ENCODE measurements around the gene WWC1. TPM values are rescaled to one million over a fixed set of nuclear protein-coding genes. Genes with fewer than 3 reads are reported as not detected.
"Not testable (repeated sequence)": the region's sequence is repeated elsewhere in the genome, so short reads cannot be mapped to it uniquely, and the experiment has no call there.

The WWC1 gene
- polyA plus RNA-seq, 5 donors = 59.1 to 113 (median 88.5) TPM

GRCh38 chr5:168328814-168329213, 37.4 kb downstream of the WWC1 start:
- DNase-seq = peak in 1 of 2 donors; percentile 61

- DNase-seq = no peak
Observed at GRCh38 chr5:168329302-168329701, 37.9 kb downstream of the WWC1 start.

DNA sequence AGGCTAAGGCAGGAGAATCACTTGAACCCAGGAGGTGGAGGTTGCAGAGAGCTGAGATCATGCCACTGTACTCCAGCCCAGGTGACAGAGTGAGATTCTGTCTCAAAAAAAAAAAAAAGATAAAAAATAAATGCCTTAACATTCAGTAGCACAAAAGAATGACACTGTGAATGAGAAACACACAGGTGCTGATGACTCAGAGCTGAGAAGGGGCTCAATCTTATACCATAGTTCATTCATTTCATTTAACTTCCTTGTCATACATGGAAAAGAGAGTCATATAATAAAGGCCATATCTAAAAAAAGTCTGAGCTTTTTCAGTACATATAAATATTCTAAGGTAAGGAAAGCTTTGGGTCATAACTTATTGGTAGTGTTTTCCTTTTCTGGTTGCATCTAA, 40.6 kb downstream of the WWC1 start:
- no peak for DNase-seq

- no peak for DNase-seq
Observed at GRCh38 chr5:168334280-168334679, 42.8 kb downstream of the WWC1 start.

DNA sequence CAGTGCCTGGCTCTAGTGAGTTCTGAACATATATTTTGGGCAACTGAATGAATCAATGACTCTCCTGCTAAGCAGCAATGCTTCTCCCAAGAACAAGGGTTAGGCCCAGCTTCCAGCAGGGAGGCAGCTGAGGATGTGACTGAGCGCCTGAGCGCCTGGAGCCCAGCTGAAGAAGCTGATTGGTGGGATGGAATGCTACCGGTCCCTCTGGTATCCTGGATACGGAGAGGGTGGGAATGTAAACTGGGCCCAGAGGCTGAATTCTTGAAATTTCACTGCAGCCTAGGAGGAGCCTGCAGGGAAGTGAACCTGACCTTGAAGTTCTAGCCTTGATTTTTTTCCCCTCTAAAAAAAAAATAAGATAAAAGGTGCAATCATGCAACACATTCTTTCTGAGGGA, 43.2 kb downstream of the WWC1 start:
- DNase-seq = no peak

- DNase-seq = no peak
Observed at GRCh38 chr5:168337361-168337760, 45.9 kb downstream of the WWC1 start.

DNA sequence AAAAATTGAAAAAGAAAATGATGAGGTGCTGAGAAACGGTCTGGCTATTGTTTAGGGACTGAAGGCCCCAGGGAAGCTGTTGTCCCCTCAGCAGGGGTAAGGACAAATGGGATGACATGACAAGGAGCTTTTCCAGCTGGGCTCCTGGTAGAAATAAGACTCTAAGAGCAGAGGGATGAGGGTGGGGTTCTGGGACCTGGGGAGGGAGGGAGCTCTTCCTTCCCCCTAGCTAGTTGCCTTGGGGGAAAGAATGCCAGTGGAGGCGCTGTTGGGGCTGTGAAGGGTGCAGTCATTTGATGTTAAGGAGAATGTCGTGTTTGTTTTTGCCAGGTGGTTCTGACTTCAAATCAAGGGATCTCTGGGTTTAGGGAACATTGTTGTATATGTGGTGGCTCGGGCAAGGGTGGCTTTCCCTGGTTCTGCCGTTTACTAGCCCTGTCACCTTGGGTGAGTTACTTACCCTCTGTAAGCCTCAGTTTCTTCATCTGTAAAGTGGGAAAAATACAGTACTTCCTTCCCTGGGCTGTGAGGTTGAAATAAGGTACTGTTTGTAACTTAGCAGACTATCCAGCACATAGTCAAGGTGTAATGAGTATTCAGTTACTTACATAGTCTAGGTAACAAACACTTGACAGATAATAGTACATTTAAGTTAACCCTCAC, 47.8 kb downstream of the WWC1 start:
- peak in 1 of 2 donors; percentile 69 for DNase-seq

DNA sequence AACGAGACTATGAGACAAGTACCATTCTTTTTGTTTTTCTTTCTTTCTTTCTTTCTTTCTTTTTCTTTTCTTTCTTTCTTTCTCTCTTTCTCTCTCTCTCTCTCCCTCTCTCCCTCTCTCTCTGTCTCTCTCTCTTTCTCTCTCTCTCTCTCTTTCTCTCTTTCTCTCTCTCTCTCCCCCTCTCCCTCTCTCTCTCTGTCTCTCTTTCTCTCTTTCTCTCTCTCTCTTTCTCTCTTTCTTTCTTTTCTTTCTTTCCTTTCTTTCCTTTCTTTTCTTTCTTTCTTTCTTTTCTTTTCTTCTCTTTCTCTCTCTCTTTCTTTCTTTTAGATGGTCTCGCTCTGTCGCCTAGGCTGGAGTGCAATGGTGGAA, 48.3 kb downstream of the WWC1 start:
- DNase-seq = not testable (repeated sequence)

DNA sequence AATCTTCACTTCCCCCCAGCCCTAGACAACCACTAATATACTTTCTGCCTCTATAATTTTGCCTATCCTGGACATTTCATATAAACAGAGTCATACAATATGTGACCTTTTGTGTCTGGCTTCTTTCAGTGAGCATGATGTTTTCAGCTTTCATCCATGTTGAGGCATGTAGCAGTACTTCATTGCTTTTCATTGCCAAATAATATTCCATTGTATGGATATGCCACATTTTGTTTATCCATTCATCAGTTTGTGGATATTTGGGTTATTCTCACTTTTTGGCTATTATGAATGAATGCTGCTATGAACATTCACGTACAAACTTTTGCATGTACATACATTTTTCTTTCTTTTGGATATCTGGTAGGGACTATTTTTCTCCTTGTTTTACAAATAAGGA, 49.0 kb downstream of the WWC1 start:
- no peak for DNase-seq

DNA sequence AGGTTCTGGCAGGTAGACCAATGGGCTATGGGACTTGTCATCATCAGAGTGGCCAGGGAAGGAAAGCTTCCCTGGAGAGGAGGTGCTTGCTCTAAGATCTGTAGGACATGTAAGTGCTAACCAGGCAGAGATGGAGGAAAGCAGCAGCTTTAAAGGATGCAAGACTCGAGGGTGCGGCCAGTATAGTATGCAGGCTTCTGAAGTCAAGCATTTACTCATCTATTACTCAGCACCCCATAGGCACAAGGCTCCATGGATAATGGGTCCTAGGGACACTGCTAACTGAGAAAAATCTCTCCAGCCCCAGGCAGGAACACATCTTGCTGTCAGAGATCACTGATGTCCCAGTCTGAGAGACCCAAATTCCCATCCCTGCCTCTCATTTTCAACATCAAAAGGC, 49.7 kb downstream of the WWC1 start:
- DNase-seq = no peak

DNA sequence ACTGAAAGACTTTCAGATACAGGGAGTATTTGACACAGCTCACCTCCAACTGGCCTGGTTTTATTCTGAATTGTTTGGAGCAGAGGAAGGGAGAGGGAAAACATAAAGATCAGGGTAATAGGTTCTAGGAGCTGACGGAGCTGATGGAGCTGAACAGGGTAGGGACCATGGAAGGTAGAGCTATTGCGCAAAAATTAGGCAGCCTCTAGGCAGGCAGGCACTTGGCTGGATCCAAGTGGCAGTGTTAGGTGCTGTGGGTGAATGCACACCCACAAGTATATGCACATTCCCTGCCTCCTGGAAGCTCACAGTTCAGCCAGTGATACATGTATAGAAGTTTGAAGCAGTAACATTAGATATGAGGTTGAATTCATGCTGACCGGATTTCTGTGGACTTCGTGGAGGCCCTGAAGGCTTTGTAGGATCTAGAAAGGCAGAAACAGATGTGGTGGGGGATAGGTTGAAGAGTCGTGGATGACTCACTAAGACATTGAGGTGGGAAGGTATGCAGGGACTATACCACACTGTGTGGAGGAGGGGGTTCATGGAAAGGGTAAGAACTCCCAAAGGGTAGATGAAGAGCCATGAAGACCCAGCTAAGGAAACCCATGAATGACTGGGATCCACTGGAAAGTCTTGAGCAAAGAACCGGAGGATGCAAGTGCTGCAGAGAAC, 50.8 kb downstream of the WWC1 start:
- DNase-seq = no peak

GRCh38 chr5:168342985-168343384, 51.5 kb downstream of the WWC1 start:
- no peak for DNase-seq

DNA sequence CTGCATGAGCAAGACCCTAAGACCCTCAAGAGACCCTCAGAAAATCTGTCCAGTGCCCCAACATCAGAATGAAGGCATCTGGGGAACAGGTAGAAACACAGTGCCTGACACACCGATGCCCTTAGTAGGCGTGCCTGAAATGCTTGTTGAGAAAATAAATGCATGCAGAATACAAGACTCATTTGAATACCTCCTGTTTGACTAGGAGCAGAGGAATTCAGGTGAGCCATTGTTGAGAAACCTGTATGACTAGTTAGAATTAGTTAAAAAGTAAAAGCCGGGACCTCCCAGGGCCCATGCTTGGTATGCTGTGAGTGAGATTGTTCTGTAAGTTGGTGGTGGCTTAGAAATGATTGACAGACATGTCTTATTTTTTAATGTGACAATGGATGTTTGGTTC, 55.0 kb downstream of the WWC1 start:
- DNase-seq = peak in 1 of 2 donors; percentile 39

DNA sequence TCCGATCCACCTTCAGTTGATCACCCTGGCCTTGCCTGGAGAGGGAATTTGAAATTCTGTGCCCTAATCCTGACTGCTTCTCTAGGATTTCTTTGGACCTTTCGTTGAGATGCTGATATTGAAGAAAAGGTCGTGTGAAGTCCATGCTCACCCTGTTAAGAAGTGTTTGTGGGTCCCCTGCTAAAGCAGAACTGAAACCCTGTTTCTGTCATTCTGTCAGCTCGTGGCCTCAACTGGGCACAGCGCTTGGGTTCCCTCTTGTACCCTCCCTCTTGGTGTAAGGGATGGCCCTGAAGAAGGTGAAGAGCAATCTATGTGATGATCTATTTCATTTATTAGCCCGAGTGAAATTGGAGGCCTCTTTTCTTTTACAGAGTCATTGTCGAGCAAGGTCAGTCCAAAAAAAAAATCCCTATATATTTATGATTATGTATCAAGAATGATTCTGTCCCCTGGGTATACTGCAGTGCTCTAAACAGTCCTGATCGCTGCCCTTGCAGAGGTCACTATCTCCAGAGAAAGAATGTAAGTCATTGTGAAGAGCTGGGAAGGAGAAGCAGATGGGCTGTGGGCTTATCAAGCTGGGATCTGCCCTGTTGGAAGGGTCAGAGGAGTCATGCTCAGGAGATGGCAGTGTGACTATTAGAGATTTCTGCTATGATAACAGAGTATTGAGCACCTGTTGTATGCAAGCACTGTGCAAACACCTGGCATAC, 56.1 kb downstream of the WWC1 start:
- DNase-seq = no peak

DNA sequence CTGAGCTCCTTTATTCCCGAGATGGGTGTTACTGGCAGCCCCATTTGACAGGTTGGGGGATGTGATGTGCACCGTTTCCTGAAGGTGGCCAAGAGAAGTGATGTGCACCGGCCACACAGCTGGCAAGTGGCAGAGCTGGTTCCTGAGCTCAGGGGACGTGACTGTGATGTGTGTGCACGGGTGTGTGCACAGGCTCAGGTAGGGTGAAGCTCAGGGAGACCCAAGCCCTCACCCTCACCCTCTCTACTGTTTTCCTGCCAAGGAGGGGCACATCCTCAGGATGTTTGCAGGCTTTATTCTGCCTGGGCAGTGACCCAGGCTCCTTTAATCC, 56.6 kb downstream of the WWC1 start:
- DNase-seq = no peak

GRCh38 chr5:168350315-168350714, 58.9 kb downstream of the WWC1 start:
- no peak for DNase-seq

GRCh38 chr5:168353216-168353957, 61.9 kb downstream of the WWC1 start:
- no peak for DNase-seq

DNA sequence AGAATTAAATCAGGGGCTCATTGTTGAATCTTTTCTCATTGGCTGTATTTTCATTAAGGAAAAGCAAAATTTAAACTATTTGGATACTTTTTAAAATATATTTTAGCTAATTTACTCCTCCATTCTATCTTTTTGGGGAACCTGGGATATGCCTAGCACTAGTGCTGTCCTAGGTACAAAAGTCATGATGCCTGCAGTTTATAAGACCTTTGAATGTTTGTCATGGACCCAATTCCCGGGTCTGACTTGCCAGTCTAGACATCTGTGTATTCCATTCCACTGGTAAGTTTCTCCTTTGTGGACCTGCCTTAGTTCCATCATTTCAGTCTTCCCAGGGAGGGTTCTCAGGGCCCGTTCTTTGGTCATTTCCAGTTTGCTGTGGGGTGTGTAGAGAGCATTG, 63.0 kb downstream of the WWC1 start:
- DNase-seq = no peak

DNA sequence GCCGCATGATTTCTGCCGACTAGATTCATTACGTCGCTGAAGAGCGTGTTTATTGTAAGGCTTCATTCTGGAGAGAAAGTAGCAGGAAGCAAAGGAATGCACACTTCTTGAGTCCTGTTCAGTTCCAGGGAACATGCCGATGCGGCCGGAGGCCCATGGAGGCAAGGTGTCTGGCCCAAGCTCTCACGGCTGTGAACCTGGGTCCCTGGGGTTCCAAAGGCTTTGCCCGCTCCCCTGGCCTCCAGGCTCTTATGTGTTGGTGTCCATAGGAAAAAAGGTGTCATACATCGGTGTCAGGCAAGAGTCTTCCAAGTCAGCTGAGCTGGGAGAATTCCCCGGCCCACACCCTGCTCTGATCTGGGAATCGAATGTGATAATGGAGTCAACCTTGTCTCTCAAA, 64.7 kb downstream of the WWC1 start:
- DNase-seq = no peak

DNA sequence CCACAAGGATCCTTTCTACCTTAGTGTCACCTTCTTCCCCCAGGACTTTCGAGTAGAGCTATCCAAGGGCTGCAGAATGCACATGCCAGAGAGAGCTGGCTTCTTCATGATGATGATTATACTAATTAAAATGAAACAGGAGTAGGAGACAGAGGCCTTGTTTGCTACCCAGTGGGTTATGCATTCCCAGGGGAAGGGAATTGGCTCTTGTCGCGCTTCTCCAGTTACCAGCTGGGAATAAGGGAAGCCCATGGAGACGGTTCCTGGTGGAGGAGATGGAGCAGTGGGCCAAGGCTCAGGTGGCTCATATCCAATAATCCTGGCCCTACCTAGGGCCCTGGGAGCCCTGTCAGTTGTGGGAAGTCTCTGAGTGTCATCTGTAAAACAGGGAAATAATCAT, 65.1 kb downstream of the WWC1 start:
- no peak for DNase-seq

DNA sequence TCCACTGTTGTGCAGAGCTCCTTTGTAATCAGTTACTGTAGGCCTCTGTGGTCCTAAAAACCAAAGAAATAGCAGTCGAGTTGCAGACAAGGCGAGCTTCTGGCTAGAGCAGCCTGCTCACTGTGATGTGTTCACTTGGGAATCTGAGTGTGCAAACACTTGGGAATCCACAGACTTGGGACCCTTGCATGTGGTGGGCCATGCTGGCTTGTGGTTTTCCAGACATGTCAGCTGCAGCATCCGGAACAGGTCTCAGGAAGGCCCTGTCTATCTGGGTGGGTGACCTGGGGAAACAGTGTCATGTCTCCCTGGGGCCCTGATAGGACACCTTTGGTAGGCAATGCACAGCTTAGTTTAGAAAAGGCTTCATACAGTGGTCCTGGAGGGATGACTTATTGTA, 66.4 kb downstream of the WWC1 start:
- no peak for DNase-seq

DNA sequence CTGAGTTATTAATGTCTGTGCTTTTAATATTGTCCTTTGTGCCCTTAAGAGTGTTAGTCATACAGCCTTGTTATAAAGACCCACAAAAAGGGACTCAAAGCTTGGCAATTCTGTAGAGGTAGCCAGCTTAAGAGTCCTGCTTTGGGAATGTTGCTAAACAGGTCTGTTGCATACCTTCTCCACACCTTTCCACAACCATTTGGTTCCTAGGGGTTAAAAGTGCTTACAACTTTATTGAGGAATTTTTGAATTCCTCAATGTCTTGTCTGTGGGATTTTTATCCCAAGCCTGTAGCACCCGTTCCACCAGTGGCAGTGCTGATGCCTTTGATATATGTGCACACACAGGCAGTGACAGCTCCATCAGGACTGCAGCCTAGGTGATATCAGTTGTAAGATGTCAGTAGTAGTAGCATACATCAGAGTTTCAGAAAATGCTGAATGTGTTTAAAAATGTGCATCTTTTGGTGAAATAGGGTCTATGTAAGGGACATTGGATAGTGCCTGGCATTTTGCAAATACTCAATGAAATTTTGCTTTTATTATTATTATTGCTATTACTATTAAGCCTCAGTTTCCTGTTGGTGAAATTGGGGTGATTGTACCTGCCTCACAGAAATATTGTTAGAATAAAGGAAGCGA, 68.5 kb downstream of the WWC1 start:
- peak in 1 of 2 donors; percentile 20 for DNase-seq

All from right lung (tissue), 5 donors.